Measurements from ENCODE around the gene P2RX3.

DNA sequence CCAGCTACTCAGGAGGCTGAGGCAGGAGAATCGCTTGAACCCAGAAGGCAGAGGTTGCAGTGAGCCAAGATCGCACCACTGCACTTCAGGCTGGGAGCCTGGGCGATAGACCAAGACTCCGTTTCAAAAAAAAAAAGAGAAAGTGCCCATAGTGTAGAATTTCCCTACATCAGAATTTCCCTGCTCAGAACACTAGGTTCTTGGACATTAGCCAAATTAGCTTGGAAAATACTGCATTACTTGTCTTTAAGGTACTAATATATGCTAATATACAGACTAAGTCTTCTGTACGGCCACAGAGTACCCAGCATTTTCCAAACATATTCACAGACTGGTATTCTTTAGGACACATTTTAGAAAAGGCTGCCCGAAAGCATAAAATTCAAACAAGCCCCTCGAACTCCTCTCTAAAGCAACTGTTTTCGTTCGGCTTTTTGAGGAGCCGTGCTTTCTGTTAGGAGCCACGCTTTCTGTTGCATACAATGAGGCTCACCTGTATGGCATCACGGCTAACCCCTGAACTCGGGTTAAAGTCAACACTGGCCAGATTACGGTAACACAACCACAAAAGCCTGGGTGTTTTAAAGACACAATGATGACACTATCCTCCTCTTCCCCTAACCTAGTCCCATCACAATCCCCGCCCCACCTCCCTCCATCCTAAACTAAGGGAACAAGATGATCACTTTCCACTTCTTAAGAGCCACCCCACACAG is 31.8 kb upstream of the P2RX3 start:
- TF ChIP-seq, protein P1, sequence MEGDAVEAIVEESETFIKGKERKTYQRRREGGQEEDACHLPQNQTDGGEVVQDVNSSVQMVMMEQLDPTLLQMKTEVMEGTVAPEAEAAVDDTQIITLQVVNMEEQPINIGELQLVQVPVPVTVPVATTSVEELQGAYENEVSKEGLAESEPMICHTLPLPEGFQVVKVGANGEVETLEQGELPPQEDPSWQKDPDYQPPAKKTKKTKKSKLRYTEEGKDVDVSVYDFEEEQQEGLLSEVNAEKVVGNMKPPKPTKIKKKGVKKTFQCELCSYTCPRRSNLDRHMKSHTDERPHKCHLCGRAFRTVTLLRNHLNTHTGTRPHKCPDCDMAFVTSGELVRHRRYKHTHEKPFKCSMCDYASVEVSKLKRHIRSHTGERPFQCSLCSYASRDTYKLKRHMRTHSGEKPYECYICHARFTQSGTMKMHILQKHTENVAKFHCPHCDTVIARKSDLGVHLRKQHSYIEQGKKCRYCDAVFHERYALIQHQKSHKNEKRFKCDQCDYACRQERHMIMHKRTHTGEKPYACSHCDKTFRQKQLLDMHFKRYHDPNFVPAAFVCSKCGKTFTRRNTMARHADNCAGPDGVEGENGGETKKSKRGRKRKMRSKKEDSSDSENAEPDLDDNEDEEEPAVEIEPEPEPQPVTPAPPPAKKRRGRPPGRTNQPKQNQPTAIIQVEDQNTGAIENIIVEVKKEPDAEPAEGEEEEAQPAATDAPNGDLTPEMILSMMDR (IDR thresholded peaks at IDR 0.05; ENCODE audit: poor library complexity): no peak
- TF ChIP-seq EZH2 (IDR thresholded peaks at IDR 0.05; ENCODE audit: borderline replicate concordance): no peak
- TF ChIP-seq EZH2phosphoT487 (IDR thresholded peaks at IDR 0.05; ENCODE audit: low read depth, severe bottlenecking, unreplicated experiment): no peak
